HepG2 (cell line): ENCODE data around the gene DUSP16. TPM values are rescaled to one million over a fixed set of nuclear protein-coding genes. Genes with fewer than 3 reads are reported as not detected.
A peak's percentile ranks its signal among the peaks of the same experiment; 100 is the strongest.

ENCODE experiments used
- AKNA ChIP-seq: sonication (generic); formaldehyde crosslinking; IDR thresholded peaks from 2 replicates; pipeline ENCODE4 v1.4.0; 2020; ENCODE audit warnings: missing genetic modification reagents, borderline replicate concordance
- BRD4 ChIP-seq: sonication (generic); formaldehyde crosslinking; IDR thresholded peaks from 2 replicates; pipeline ENCODE4 v1.4.0; 2020; ENCODE audit warnings: missing genetic modification reagents
- CENPBD1 ChIP-seq: sonication (generic); formaldehyde crosslinking; IDR thresholded peaks from 2 replicates; pipeline ENCODE4 v1.8.0; 2022; ENCODE audit warnings: missing genetic modification reagents, low read depth, mild to moderate bottlenecking, borderline replicate concordance
- CHCHD3 ChIP-seq: sonication (generic); formaldehyde crosslinking; IDR thresholded peaks from 2 replicates; pipeline ENCODE4 v1.8.0; 2022; ENCODE audit warnings: mild to moderate bottlenecking, missing genetic modification reagents, moderate library complexity
- MEIS2 ChIP-seq: sonication (generic); formaldehyde crosslinking; IDR thresholded peaks from 2 replicates; pipeline ENCODE4 v1.9.0; 2021; ENCODE audit warnings: mild to moderate bottlenecking, missing genetic modification reagents
- RBFOX2 ChIP-seq: fragments of 200-400 bp; formaldehyde crosslinking; IDR thresholded peaks from 2 replicates; pipeline ENCODE4 v1.6.1; 2017; ENCODE audit warnings: low read depth, mild to moderate bottlenecking, low read length
- SMC3 ChIP-seq: IDR thresholded peaks from 2 replicates; pipeline ENCODE4 v1.6.1; 2011; ENCODE audit warnings: low read length, improper control_type of control experiment
- SP1 ChIP-seq, 2 experiments: fragments of 450-650 bp in 1 of 2; sonication (generic) in 1 of 2; formaldehyde crosslinking in 1 of 2; IDR thresholded peaks; 2 replicates each; pipeline versions ENCODE4 v1.4.0 to v1.6.1; 2016 to 2020; ENCODE audit warnings: missing genetic modification reagents in 1 of 2
- USF2 ChIP-seq, 2 experiments: sonication (generic) in 1 of 2; formaldehyde crosslinking in 1 of 2; IDR thresholded peaks; 2 replicates each; pipeline versions ENCODE4 v1.5.1 to v1.6.1; 2011 to 2020; ENCODE audit warnings: borderline replicate concordance in 1 of 2, low read depth in 1 of 2, low read length in 1 of 2, mild to moderate bottlenecking in 1 of 2, missing genetic modification reagents in 1 of 2, moderate library complexity in 1 of 2
- ZBED4 ChIP-seq: sonication (generic); formaldehyde crosslinking; IDR thresholded peaks from 2 replicates; pipeline ENCODE4 v1.4.0; 2020; ENCODE audit warnings: missing genetic modification reagents, borderline replicate concordance
- ZC3H4 ChIP-seq: sonication (generic); formaldehyde crosslinking; IDR thresholded peaks from 2 replicates; pipeline ENCODE4 v1.4.0; 2020; ENCODE audit warnings: missing genetic modification reagents, borderline replicate concordance
- ZFP37 ChIP-seq: sonication (generic); formaldehyde crosslinking; IDR thresholded peaks from 2 replicates; pipeline ENCODE4 v1.4.0; 2020; ENCODE audit warnings: missing genetic modification reagents, borderline replicate concordance
- ZFX ChIP-seq: sonication (generic); formaldehyde crosslinking; IDR thresholded peaks from 2 replicates; pipeline ENCODE4 v1.4.0; 2020; ENCODE audit warnings: mild to moderate bottlenecking, low read depth, missing genetic modification reagents, moderate library complexity
- ZNF232 ChIP-seq: sonication (generic); formaldehyde crosslinking; IDR thresholded peaks from 2 replicates; pipeline ENCODE4 v1.4.0; 2020; ENCODE audit warnings: missing genetic modification reagents, borderline replicate concordance
- ZNF547 ChIP-seq: sonication (generic); formaldehyde crosslinking; IDR thresholded peaks from 2 replicates; pipeline ENCODE4 v1.5.1; 2020; ENCODE audit warnings: mild to moderate bottlenecking, missing genetic modification reagents
- ZSCAN9 ChIP-seq: IDR thresholded peaks from 2 replicates; pipeline ENCODE4 v1.6.1; 2016; ENCODE audit warnings: borderline replicate concordance
- polyA plus RNA-seq, 8 experiments: library from polyadenylated mRNA; depleted of rRNA in 3 of 8; stranded (reverse) in 7 of 8; unstranded in 1 of 8; fragments of >200 nt; fragmentation: Illumina TruSeq in 4 of 8; extraction: Trizol in 4 of 8; gene quantifications; 2 replicates each; pipeline versions ENCODE4 v1.2.1 to v1.2.3, GENCODE V29; 2011 to 2016; ENCODE audit warnings: low read depth in 4 of 8, missing spikeins in 1 of 8, mixed read lengths in 1 of 8; ENCODE audit not compliant: insufficient read depth in 1 of 8
- total RNA-seq, 5 experiments: library from RNA; depleted of rRNA; stranded (reverse); fragments of >200 nt; fragmentation: Illumina TruSeq; extraction: Trizol; gene quantifications; 2 replicates each; pipeline ENCODE4 v1.2.3, GENCODE V29; 2016; ENCODE audit warnings: low read depth in 1 of 5

DUSP16 gene
- total and polyA plus RNA-seq, 2 of the 13 experiments (the other 11 are each of a cell fraction or from before 2014, with no cell fraction given) = 45.7 to 46.6 TPM

- TF ChIP-seq MEIS2 (CRISPR knock-in tag) = no peak
- TF ChIP-seq ZBED4 = 0 out of 2 replicates have a peak, but pooled peaks have one; percentile 19
- no peak for TF ChIP-seq CENPBD1
- no peak for TF ChIP-seq BRD4 (CRISPR knock-in tag)
- TF ChIP-seq ZSCAN9 (CRISPR knock-in tag) = peak; percentile 45; the same call in 1 of the 2 replicates
- TF ChIP-seq ZNF232 (CRISPR knock-in tag) = no peak
- no peak for TF ChIP-seq AKNA (CRISPR knock-in tag)
- no peak for TF ChIP-seq ZFX (CRISPR knock-in tag)
- no peak for TF ChIP-seq SP1 (IDR thresholded peaks at IDR 0.05)
- no peak for TF ChIP-seq SP1 (CRISPR knock-in tag; IDR thresholded peaks at IDR 0.05)
- TF ChIP-seq RBFOX2 = peak; percentile 21
- TF ChIP-seq CHCHD3 (CRISPR knock-in tag) = no peak
- no peak for TF ChIP-seq SMC3
- 0 out of 2 replicates have a peak, but pooled peaks have one; percentile 32 for TF ChIP-seq ZFP37
- no peak for TF ChIP-seq ZC3H4
- TF ChIP-seq USF2 (IDR thresholded peaks at IDR 0.05; ENCODE audit: low read depth, low read length) = no peak
- TF ChIP-seq USF2 (CRISPR knock-in tag; IDR thresholded peaks at IDR 0.05; ENCODE audit: borderline replicate concordance) = no peak
- TF ChIP-seq ZNF547 (CRISPR knock-in tag) = no peak
Observed at GRCh38 chr12:12560587-12561370, 1.9 kb downstream of the DUSP16 start (continued).
